Right renal pelvis (tissue), 4 donors: ENCODE data around the gene HIBADH. TPM values are rescaled to one million over a fixed set of nuclear protein-coding genes. Genes with fewer than 3 reads are reported as not detected.
A peak's percentile ranks its signal among the peaks of the same experiment; 100 is the strongest.
"Not testable (repeated sequence)": the region's sequence is repeated elsewhere in the genome, so short reads cannot be mapped to it uniquely, and the experiment has no call there.

Experiments
- DNase-seq, 4 donors: peaks; one replicate each; pipeline ENCODE4 v3.0.0-alpha.2; 2013; ENCODE audit warnings: low read depth in 4 of 4, low spot score in 3 of 4, missing footprints in 1 of 4
- polyA plus RNA-seq, 4 donors: library from polyadenylated mRNA; unstranded; fragments of 120-200 nt; gene quantifications; one replicate each; pipeline ENCODE4 v1.2.1, GENCODE V29; 2013; ENCODE audit not compliant: insufficient read length in 4 of 4

The HIBADH gene
- polyA plus RNA-seq, 4 donors: 87.1 to 105 (median 98.9) TPM

DNA sequence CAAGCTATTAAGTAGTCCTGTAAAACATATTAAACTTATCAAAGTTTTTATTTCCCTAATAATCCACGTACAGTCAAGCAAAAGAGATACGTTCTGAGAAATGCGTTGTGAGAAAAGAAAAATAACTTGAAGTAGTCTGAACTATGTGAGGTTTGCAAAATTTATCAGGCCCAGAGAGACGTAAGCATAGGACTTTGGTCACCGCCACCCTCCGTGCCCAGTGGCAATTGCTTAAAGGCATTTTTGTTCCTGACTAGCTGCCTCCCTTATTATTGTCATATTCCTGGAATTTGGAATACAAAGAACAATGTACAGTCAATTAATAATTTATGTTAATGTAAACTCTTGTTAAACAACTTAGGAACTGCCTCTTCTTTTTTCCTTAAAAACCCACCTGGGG lies 22.8 kb downstream of the HIBADH start:
- DNase-seq: no peak

DNA sequence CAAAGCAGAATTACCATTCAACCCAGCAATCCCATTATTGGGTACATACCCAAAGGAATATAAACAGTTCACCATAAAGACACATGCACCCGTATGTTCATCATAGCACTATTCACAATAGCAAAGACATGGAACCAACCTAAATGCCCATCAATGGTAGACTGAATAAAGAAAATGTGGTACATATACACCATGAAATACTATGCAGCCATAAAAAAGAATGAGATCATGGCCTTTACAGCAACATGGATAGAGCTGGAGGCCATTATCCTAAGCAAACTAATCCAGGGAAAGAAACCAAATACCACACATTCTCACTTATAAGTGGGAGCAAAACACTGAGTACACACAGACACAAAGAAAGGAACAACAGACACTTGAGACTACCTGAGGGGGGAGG lies 23.6 kb downstream of the HIBADH start:
- not testable (repeated sequence) for DNase-seq

DNA sequence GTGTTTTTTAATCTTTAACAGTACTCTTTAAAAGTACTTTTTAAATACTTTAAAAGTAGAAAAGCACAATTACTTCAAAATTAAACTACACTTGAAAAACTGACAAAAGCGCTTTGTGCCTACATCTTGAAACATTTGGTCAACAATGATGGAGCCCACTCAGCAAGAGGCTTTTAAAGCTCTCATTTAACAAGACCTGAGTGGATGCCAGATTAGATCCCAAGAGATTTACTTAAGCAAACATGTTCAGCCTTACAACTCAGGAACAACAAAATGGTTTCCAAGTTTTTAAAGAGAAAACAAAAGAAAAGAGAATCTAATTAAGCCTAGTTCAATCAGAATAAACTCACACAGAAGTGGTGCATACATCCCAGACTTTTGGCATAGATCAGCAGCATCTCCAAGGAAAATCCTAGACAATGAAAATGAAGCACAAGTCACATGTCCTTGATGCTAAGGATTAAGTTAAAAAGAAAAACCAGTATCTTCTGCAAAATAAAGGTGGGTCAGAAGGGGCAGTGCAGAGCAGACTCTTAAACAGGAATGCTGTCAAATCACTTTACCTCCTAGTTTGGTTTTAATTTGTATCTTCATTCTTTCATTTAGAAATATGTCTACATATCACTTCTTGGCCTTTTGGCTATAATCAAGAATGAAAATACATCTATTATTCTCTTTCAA lies 26.2 kb downstream of the HIBADH start:
- DNase-seq: no peak

DNA sequence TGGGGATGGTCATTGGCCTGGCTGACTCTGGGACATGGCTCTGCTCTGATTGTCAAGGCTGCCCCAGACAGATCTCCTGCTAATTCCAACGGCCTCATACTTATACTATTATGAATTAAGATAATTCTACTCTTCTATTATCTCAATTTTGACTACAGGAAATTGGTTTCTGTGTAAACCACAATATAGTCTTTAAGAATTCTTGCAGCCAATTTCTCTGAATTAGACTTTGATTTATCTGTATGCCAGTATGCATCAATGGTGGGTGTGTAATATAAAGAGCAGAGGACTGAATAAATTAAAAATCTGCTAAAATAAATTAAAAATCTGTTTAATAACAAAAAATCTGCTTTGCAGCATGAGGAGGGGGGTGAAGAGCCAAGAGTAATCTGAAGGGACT lies 27.0 kb downstream of the HIBADH start:
- DNase-seq: no peak

DNA sequence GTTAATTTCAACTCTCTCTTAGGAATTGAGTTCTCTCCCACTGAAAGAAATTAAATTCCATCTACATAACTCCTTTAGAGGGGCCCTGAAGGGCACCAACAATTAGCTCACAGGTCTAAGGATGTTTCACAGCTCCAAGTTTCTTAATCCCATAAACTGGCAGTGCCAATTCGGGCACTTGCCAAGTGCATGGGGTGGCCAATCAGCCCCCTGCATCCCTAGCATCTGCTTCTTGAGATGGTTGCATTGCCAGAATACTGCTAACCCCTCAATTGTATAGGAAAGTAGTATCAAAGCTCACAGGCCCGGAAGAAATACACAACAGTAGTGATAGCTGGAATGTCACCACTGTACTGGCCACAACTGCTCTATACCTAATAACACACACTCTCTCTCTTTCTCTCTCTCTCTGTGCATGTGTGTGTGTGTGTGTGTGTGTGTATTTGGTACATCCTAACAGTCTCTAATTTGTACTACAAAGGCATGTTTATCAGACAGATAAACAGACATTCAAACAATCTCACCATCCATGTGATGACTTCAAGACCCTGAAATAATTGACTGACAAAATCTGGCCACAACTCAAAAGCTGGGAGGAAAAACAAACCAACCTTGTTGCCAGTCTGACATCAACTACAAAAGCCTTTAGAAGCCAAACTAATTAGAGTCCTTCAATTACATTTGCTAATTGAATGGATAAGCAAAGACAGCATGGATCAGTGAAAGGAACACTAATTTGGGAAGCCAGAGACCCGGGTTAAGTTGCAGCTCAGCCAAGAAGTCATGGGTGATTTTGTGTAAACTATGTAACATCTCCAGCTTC lies 27.8 kb downstream of the HIBADH start:
- DNase-seq: no peak

DNA sequence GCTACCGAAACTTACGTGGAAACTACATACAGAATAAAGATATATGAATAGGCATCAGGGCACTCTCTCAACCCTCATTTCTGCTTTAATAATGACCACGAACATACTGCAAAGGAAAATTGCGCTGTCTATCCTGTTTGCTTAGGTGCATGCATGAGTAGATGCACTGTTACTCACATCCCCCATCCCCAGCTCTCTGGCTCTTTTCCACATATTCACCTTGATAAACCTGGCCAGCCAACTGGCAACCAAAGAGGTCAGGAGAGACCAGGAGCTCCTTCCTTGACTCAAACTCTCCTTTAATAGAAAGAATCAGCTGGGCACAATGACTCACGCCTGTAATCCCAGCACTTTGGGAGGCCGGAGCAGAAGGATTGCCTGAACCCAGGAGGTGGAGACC lies 29.6 kb downstream of the HIBADH start:
- DNase-seq: no peak

DNA sequence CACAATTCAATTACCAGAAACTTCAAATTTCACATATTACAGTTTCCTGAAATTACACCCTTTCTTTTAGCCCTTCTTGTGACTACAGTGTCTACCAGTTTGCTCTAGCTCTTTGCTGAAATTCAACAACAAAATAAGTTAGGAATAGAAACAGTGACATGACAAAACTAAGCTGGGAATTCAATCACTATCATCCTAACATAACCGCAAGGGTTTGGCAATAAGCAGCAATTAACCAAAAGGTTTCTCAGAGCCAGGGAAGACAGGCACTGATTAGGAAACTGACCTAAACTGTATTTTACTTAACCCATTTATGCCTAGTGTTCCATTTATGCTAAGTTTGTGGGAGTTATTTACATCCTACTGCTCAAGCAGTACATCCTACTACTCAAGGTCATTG lies 31.3 kb downstream of the HIBADH start:
- no peak for DNase-seq

DNA sequence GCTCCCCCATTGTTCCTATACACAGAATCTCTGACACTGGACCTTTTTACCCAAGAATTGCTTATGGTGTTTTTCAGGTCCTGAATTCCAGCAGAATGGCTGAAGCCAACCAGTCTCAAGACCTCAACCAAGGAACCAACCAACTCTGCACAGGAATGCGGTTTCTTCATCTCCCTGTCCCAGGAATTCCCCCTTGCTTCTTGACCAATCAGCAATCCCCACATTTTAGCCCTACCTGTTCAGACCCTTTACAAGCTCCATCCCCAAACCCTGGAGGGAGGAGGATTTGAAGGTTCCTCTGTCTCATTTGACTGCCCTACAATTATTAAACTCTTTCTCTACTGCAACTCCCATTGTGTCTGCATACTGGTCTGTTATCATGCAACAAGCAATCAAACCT lies 35.5 kb downstream of the HIBADH start:
- DNase-seq: no peak

DNA sequence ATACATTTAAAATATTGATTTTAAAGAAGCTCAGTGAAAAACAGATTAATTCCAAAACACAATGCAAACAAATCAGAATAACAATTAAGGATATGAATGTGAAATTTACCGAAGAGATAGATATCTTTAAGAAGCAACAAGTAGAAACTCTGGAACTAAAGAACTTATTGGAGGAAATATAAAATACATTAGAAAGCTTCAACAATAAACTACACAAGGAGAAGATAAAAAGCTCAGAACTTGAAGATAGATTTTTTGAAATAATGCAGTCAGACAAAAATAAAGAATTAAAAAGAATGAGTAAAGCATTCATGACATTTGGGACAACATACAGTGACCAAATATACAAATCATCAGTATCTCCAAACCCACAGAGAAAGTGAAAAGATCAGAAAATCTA lies 43.2 kb downstream of the HIBADH start:
- DNase-seq: no peak

DNA sequence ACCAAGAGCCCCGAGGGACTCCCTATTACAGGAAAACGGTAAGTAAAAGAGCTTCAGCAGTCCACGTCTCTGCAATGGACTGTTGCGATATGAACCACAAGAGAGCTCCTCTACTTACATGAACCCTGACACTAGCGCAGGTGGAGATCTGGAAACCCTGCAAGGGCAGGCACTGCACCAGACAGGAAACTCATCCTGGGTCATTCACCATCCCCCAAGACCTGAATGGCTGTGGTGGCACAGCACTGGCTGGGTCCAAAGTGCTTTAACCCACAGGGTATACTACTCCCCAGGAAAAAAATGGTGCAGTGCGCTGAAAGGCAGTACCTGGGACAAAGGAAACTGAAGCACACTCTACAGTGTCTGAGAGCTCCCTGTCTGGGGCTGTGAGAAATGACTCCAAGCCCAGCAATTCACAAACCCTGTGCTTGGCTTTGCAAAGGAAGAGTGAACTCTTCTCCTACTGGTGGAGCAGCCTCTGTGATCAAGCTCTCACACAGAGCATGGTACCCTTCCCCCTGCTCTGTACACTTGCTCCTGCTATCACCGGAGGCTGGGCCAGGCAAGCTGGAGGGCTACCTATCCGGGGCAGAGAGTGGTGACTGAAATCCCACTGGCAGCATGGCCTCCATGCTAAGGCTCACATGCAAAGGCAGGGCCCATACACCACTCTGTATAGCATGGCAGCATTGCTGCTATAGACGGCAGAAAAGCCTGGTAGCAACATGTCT lies 44.9 kb downstream of the HIBADH start:
- DNase-seq: no peak

DNA sequence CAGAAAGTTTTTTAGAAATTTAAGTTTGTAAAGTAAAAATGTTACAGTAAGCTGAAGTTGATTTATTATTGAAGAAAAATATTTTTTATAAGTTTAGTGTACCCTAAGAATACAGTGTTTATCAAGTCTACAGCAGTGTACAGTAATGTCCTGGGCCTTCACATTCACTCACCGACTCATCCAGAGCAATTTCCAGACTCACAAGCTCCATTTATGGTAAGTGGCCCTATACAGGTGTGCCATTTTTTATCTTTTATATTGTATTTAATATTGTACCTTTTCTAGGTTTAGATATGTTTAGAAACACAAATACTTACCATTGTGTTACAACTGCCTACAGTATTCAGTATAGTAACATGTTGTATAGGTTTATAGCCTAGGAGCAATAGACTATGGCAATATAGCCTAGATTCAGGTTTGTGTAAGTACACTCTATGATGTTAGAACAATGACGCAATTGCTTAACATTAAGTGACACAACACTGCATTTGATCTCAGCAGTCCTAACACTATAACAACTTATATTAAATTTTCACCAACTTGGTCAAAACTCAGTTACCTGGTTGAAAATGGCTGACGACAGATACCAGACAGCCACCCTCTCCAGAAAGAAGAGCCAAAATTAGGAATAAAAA lies 45.7 kb downstream of the HIBADH start:
- DNase-seq: no peak

DNA sequence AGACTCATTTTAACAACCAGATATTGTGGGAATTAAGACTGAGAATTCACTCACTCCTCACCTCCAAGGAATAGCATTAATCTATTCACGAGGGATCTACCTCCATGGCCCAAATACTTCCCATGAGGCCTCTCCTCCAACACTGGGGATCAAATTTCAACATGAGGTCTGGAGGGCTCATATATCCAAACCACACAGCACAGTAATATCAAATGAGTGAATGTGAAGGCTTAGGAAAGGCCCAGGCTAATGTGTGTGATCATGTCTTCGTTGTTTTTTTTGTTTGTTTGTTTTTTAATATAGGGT lies 46.5 kb downstream of the HIBADH start:
- no peak for DNase-seq

DNA sequence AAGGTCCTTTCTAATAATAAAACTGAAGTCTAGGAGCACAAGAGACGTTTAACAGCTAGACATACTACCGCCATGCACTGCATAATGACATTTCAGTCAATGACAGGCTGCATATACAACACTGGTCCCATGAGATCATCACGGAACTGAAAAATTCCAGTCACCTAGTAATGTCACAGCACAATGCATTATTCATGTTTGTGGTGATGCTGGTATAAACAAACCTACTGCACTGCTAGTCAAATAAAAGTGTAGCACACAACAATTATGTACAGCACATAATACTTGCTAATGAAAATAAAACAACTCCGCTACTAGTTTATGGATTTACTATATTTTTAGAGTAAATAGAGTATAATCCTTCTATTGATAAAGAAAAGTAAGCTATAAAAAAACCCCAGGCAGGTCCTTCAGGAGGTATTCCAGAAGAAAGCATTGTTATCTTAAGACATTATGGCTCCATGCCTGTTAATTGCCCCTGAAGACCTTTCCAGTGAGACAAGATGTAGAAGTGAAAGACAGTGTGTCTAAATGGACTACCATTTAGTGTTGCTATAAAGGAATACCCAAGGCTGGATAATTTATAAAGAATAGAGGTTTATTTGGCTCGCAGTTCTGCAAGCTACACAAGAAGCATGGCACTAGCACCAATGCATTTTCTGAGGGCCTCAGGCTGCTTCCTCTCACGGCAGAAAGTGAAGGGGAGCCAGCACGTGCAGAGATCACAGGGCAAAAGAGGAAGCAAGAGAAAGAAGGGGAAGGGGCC lies 47.1 kb downstream of the HIBADH start:
- no peak for DNase-seq

DNA sequence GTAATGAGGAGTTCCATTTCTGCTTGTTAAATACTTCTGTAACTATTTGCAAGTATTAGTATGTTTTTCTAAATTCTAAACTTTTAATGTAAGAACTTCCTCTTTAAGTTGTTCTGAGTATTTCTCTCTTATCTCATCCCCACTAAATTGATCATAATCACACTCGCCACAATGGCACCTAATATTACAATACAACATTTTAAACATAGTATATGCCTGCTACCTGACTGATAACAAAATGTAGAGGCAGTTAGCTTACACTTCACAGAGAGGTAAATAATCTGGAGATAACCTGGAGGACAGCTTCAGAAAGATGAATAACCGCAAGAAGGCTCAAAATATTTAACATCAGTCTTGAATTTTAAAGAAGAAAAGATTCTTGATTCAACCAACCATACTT lies 48.6 kb downstream of the HIBADH start:
- DNase-seq: no peak

DNA sequence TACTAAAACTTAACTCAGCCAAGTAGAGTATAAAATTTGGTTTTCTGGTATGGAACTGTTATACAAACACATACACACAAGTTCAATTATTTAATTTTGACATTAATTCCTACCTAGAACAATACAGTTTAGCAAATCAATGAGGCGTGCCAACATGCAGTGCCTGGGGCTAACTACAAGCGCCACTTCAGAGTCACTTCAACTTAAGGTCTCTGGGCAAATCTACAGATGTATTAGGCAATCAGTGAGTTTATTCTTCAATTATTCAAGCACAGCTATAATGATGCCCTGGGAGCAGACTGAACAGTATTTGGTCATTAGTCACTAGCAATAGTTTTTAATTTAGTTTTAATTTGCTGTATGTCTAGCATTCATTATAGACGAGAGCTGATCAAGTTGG lies 51.6 kb downstream of the HIBADH start:
- DNase-seq: no peak

DNA sequence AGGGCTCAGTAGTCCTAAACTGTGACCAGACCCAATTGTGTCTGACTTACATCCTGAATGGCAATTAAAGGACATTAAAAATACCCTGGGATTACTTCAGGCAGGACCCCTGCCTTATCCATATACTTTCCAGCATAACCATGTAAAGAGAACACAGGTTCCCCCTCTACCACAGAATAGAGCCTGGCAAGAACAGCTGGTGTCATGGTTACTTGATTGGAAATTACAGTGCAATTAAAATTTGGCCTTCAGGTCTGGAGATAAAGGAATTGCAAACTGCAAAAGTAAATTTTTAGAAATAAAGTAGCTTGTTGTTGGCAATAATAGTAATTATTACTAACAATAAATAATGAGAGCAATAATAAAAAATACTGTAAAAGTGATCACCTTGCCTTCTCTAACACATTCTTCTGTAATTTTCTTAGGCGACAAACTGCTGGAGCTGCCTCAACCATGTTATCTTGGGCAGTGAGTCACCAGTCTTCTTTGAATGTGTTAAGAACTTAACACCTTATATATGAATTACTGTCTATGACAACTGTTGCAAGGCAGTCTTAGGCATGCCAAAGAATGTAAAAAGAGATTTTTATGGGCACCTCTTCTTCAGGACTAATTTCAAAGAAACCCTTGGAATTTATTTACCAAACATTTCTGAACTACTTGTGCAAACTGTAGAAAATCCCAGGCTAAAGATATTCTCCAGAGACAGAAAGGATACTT lies 53.7 kb downstream of the HIBADH start:
- no peak for DNase-seq

DNA sequence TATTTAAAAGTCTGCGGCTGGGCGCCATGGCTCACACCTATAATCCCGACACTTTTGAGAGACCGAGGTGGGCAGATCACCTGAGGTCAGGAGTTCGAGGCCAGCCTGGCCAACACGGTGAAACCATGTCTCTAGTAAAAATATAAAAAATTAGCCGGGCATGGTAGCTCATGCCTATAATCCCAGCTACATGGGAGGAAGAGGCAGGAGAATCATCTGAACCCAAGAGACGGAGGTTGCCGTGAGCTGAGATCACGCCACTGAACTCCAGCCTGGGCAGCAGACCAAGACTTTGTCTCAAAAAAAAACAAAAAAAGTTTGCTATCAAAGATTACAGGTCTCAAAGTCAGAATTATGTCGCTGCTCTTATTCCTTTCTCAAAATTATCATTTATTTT lies 55.5 kb downstream of the HIBADH start:
- DNase-seq: no peak

DNA sequence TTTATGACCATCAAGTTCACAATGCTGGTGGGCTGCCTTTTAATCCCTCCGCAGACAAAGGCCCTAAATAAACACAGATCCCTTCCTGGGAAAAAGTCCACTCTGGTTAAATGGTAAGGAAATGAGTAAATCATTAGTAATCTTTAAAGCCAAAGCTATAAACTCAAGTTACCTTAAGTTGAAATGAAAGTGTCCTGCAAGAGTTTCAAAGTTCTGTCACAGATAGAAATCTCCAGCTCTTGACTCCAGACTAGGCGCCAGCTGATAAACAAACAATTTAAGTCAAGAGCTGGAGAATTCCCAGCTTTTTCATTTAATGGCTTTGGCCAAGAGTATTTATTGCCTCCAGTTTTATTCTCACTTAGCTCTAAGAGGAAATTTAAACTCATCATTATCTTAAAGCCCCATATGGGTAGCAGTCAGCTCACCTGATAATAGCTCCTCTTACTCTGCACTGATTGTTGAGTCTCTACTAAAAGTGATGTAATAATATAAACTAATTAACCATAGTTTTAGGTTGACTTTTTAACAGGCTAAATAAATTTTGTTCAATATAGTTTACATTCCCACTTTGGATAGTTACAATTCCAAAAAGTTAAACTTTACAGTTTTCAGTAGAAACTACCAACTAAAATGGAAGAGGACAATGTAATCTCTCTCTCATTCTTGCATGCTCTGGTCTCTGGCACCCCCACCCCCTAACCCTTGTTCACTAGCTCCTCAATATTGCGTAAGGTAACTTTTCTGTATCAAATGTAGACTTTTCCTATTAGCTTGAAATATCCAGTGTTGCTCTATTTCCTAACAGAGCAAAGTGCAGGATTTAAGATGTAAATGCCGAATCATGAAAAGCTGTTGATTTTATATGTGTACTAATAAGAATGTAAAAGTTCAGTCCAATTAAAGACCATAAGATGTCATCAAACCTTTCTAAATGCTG lies 56.1 kb downstream of the HIBADH start:
- DNase-seq: peak in 3 of 4 donors; percentile 7 to 20 (median 15)
